GM12878 (cell line): ENCODE results near the gene PQBP1.
"Not testable (repeated sequence)": the region's sequence is repeated elsewhere in the genome, so short reads cannot be mapped to it uniquely, and the experiment has no call there.

Experiments used
- BACH1 ChIP-seq: fragments of 450-650 bp; IDR thresholded peaks from 2 replicates; pipeline ENCODE4 v1.6.1; 2017; ENCODE audit warnings: mild to moderate bottlenecking, borderline replicate concordance
- ZNF24 ChIP-seq: fragments of 450-650 bp; IDR thresholded peaks from 2 replicates; pipeline ENCODE4 v1.6.1; 2017; ENCODE audit warnings: antibody characterized with exemption, mild to moderate bottlenecking

DNA sequence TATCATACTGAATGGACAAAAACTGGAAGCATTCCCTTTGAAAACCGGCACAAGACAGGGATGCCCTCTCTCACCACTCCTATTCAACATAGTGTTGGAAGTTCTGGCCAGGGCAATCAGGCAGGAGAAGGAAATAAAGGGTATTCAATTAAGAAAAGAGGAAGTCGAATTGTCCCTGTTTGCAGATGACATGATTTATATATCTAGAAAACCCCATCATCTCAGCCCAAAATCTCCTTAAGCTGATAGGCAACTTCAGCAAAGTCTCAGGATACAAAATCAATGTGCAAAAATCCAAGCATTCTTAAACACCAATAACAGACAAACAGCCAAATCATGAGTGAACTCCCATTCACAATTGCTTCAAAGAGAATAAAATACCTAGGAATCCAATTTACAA, 25.7 kb upstream of the PQBP1 start:
- TF ChIP-seq BACH1, ZNF24: not testable (repeated sequence)
